SK-N-MC (cell line): ENCODE data around the gene KRTAP16-1.

Source experiments
- EZH2 ChIP-seq: fragments of 200-600 bp; sonication (generic); IDR thresholded peaks from one replicate; pipeline ENCODE4 v1.6.1; 2017; ENCODE audit warnings: antibody characterized with exemption
- POLR2AphosphoS5 ChIP-seq: IDR thresholded peaks from 2 replicates; pipeline ENCODE4 v1.6.1; 2012; ENCODE audit warnings: mild to moderate bottlenecking, low read depth, low read length, borderline replicate concordance

DNA sequence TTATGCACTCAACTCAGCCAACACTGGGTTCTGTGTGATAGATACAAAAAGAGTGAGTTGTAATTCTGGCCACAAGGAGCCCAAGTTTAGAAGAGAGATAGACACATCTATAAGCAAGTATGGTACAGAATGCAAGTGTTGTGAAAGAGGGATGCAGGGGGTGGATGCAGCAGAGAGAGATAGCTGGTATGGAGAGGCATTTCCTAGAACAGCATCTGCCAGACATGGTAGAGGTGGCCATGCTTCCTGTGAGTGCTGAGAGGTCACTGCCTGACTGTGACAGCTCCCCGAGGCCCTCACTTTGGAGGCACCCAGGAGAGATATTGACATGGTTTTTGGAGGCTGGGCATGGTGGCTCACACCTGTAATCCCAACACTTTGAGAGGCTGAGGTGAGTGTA is 2.0 kb upstream of the KRTAP16-1 start:
- TF ChIP-seq EZH2 = no peak
- TF ChIP-seq POLR2AphosphoS5 = no peak
